ENCODE measurements around the gene GALM. TPM values are rescaled to one million over a fixed set of nuclear protein-coding genes. Genes with fewer than 3 reads are reported as not detected.

The GALM gene
- total RNA-seq, 2 donors from 2014 or later = 19.9 to 50.0 TPM

GRCh38 chr2:38716185-38716584, 50.3 kb downstream of the GALM start:
- Mint-ChIP-seq H3K27me3 (no peaks in the 10 kb centered on the region), H3K4me3 (no peak overlapping the region), H3K36me3 (peaks cover 16% of the 10 kb centered on the region), H3K27ac (peak overlapping the region in 1 of 2 donors; percentile 70), H3K9me3 (peaks cover 7% of the 10 kb centered on the region), H3K4me1 (ENCODE audit: low read depth in 2 of 2) (peaks cover 19% of the 10 kb centered on the region in 2 donors)
- DNase-seq (ENCODE audit: low spot score) (no peak), ATAC-seq (no peak)

- Mint-ChIP-seq H3K4me1 (ENCODE audit: low read depth in 2 of 2) (peaks cover 34 to 41% of the 10 kb centered on the region in 2 donors), H3K36me3 (peaks cover 9% of the 10 kb centered on the region), H3K27ac (no peak overlapping the region)
Measured at GRCh38 chr2:38718601-38719000, 52.7 kb downstream of the GALM start.

GRCh38 chr2:38719706-38720105, 53.8 kb downstream of the GALM start:
- Mint-ChIP-seq H3K9me3 (peaks cover 3% of the 10 kb centered on the region), H3K36me3 (peaks cover 9% of the 10 kb centered on the region), H3K4me3 (no peak overlapping the region), H3K4me1 (ENCODE audit: low read depth in 2 of 2) (peaks cover 38 to 40% of the 10 kb centered on the region in 2 donors), H3K27me3 (no peaks in the 10 kb centered on the region), H3K27ac (no peak overlapping the region)
- ATAC-seq = no peak
- DNase-seq (ENCODE audit: low spot score) = no peak

More at GRCh38 chr2:38718601-38719000, 52.7 kb downstream of the GALM start:
- peaks cover 3% of the 10 kb centered on the region for H3K9me3 Mint-ChIP-seq
- no peak for DNase-seq (ENCODE audit: low spot score)
- H3K27me3 Mint-ChIP-seq = no peaks in the 10 kb centered on the region
- H3K4me3 Mint-ChIP-seq = no peak overlapping the region
- ATAC-seq = no peak

GRCh38 chr2:38720613-38721241, 54.8 kb downstream of the GALM start:
- H3K36me3 Mint-ChIP-seq = peaks cover 9% of the 10 kb centered on the region
- H3K27ac Mint-ChIP-seq = peak overlapping the region; percentile 78 to 91
- H3K27me3 Mint-ChIP-seq = no peaks in the 10 kb centered on the region
- peak overlapping the region; percentile 70 for H3K4me3 Mint-ChIP-seq
- ATAC-seq = no peak
- peaks cover 35 to 38% of the 10 kb centered on the region in 2 donors for H3K4me1 Mint-ChIP-seq (ENCODE audit: low read depth in 2 of 2)
- H3K9me3 Mint-ChIP-seq = peaks cover 3% of the 10 kb centered on the region
- DNase-seq (ENCODE audit: low spot score) = no peak

DNA sequence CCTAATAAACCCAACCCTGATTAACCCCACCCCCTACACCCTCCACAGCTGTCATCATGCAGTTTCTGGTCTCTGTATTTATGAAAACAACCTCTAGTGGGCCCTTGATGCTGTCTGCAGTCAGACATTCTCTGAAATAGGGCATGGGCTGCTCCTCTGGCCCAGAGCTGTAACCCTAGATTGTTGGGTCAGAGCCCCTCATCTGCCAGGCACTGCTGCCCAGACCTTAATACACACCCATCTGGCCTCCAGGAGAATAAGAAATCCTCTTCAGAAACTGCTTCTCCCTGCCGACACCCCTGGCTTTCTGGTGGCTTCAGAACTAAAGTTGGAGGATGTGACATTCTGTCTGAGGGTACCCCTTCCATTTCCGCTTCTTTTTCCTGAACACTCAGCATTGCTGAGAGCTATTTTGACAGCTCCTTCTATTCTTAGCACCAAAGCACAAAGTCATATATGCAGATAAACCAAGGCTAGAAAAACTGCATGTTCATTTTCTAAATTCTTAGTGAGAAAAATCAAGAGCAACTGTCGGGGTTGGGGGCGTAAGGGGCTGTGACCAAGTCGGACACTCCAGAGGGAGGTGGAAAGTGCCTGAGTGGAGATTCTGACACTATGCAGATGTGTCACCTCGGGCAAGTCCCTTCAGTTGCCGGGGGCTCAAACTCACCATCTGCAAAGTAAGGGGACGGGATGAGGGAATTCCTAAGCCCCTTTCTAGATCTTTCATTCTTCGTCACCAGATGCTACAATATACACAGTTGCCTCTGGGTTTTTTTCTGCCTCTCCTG, 56.6 kb downstream of the GALM start:
- Mint-ChIP-seq H3K4me1 (ENCODE audit: low read depth in 2 of 2) (peaks cover 37 to 39% of the 10 kb centered on the region in 2 donors), H3K36me3 (peaks cover 9% of the 10 kb centered on the region), H3K27ac (peak overlapping the region; percentile 78 to 91), H3K9me3 (peaks cover 3% of the 10 kb centered on the region), H3K4me3 (peak overlapping the region; percentile 70), H3K27me3 (no peaks in the 10 kb centered on the region)
- peak; percentile 80 for DNase-seq (ENCODE audit: low spot score)
- ATAC-seq = peak; percentile 83 to 90

GRCh38 chr2:38723173-38723572, 57.3 kb downstream of the GALM start:
- Mint-ChIP-seq H3K27me3 (no peaks in the 10 kb centered on the region), H3K9me3 (peaks cover 3% of the 10 kb centered on the region), H3K4me3 (peak overlapping the region; percentile 70), H3K36me3 (peaks cover 9% of the 10 kb centered on the region), H3K4me1 (ENCODE audit: low read depth in 2 of 2) (peaks cover 37 to 39% of the 10 kb centered on the region in 2 donors), H3K27ac (peak overlapping the region; percentile 78 to 91)
- peak in 1 of 2 donors; percentile 45 for ATAC-seq
- DNase-seq (ENCODE audit: low spot score) = no peak

DNA sequence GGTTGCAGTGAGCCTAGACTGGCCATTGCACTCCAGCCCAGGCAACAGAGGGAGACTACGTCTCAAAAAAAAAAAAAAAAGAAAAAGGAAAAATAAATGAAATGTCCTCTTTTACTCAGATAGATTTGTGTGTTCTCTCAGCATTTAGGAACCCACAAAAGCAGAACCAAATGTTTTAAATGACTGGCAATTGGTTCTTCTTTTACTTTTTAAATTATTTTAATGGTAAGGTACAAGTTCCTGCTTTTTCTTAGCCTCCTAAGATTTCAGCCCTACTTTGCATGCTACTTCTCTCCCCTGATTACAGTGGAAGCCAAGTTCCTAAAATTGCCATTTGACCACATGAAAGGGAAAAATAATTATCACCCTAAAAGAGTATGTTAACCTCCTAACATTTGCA, 61.7 kb downstream of the GALM start:
- peaks cover 15 to 16% of the 10 kb centered on the region in 2 donors for H3K4me1 Mint-ChIP-seq (ENCODE audit: low read depth in 2 of 2)

DNA sequence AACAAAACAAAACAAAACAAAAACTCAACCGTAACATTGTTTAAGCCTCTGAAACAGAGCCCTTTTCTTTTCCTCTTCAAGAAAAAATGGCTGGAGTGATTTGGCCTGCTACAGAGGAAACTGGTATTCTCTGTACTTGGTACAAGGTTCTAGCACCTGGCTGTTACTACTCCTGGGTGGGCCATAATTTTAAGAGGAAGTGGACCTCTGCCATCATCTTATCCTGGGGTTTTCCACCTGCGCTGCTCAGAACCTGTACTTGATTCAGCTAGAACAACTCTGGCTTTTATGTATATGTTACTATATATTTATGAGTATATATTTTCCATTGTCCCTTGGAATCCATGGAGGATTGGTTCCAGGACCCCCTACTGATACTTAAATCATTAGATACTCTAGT, 62.8 kb downstream of the GALM start:
- no peak for DNase-seq (ENCODE audit: low spot score)
- no peak overlapping the region for H3K27ac Mint-ChIP-seq
- ATAC-seq = no peak
- H3K27me3 Mint-ChIP-seq = no peaks in the 10 kb centered on the region
- H3K9me3 Mint-ChIP-seq = no peaks in the 10 kb centered on the region
- no peak overlapping the region for H3K4me3 Mint-ChIP-seq
- H3K36me3 Mint-ChIP-seq = peaks cover 7% of the 10 kb centered on the region
- peaks cover 6 to 7% of the 10 kb centered on the region in 2 donors for H3K4me1 Mint-ChIP-seq (ENCODE audit: low read depth in 2 of 2)

More for the DNA sequence above, 61.7 kb downstream of the GALM start:
- no peak for ATAC-seq
- Mint-ChIP-seq H3K27me3 (no peaks in the 10 kb centered on the region), H3K36me3 (peaks cover 7% of the 10 kb centered on the region), H3K27ac (no peak overlapping the region), H3K9me3 (no peaks in the 10 kb centered on the region), H3K4me3 (no peak overlapping the region)
- DNase-seq (ENCODE audit: low spot score) = no peak

DNA sequence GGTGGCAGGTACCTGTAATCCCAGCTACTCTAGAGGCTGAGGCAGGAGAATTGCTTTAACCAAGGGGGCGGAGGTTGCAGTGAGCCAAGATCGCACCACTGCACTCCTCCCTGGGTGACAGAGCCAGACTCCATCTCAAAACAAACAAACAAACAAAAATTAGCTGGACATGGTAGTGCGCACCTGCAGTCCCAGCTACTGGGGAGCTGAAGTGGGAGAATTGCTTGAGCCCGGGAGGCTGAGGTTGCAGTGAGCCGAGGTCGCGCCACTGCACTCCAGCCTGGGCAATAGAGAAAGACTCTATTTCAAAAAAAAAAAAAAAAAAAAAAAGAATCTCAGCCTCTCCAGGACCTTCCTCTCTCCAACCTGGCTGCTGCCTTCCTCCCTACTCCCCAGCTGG, 65.2 kb downstream of the GALM start:
- ATAC-seq (no peak), DNase-seq (ENCODE audit: low spot score) (no peak)
- Mint-ChIP-seq H3K27me3 (no peaks in the 10 kb centered on the region), H3K4me1 (ENCODE audit: low read depth in 2 of 2) (no peaks in the 10 kb centered on the region), H3K9me3 (no peaks in the 10 kb centered on the region), H3K27ac (no peak overlapping the region), H3K4me3 (no peak overlapping the region), H3K36me3 (peaks cover 7% of the 10 kb centered on the region)

- Mint-ChIP-seq H3K4me1 (ENCODE audit: low read depth in 2 of 2) (no peaks in the 10 kb centered on the region), H3K9me3 (no peaks in the 10 kb centered on the region), H3K4me3 (no peak overlapping the region), H3K36me3 (peaks cover 7% of the 10 kb centered on the region), H3K27ac (no peak overlapping the region), H3K27me3 (no peaks in the 10 kb centered on the region)
- ATAC-seq (no peak), DNase-seq (ENCODE audit: low spot score) (no peak)
Measured at GRCh38 chr2:38731684-38732221, 65.8 kb downstream of the GALM start.

DNA sequence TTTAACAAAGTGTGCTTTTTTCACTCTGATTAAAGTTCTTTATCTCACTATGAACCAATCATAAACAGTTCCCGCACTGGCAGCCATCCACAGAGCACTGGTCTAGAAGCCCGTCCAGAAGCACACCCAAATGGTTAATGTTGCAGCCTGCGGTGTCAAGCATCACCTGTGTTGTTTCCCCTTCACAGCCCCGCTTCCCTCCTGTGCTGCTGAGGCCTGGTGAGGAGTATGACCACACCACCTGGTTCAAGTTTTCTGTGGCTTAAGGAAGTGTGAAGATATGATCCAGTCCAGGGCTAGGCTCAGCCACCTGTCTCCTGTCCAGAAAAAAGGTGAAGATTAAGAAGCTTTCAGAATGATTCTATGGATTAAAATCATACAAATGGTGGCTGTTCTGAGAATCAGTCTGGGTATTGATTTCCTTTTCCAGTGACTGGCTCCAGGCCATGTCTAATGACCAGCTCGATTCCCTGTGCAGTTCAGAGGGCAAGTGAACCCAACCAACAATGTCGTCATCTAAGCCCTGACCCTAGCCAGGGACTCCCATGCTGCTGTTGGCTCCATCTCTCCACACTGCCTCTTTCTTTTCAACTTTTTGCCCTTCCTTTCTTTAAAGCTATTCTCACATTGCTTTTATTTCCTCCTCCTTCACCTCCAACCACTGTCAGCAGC, 67.5 kb downstream of the GALM start:
- peak in 1 of 2 donors; percentile 3 for ATAC-seq
- H3K27ac Mint-ChIP-seq = peak overlapping the region in 1 of 2 donors; percentile 15

GRCh38 chr2:38734299-38735058, 68.6 kb downstream of the GALM start:
- Mint-ChIP-seq H3K27me3 (no peaks in the 10 kb centered on the region), H3K4me1 (ENCODE audit: low read depth in 2 of 2) (peaks cover 4 to 5% of the 10 kb centered on the region in 2 donors), H3K27ac (no peak overlapping the region), H3K9me3 (no peaks in the 10 kb centered on the region), H3K36me3 (peaks cover 22% of the 10 kb centered on the region), H3K4me3 (no peak overlapping the region)
- no peak for ATAC-seq
- DNase-seq (ENCODE audit: low spot score) = no peak

More for the DNA sequence above, 67.5 kb downstream of the GALM start:
- H3K27me3 Mint-ChIP-seq = no peaks in the 10 kb centered on the region
- H3K4me1 Mint-ChIP-seq (ENCODE audit: low read depth in 2 of 2) = peaks cover 3 to 4% of the 10 kb centered on the region in 2 donors
- peaks cover 15% of the 10 kb centered on the region for H3K36me3 Mint-ChIP-seq
- H3K9me3 Mint-ChIP-seq = no peaks in the 10 kb centered on the region
- DNase-seq (ENCODE audit: low spot score) = no peak
- H3K4me3 Mint-ChIP-seq = no peak overlapping the region

DNA sequence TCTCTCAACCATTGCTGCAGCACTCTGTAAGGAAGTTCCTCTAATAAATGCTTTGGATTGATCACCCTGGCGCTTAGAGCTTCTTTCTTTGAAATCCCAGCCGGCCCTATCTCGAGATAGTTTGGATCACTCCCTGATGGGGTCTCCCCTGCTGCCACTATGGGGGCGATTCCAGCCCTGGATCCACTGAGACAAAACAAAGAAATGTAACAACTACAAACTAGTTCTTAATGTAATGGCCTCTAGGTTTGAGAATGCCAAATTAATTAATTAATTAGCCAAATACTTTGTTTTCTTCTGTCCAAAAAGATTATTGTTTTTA, 70.0 kb downstream of the GALM start:
- Mint-ChIP-seq H3K36me3 (peaks cover 15% of the 10 kb centered on the region), H3K27ac (no peak overlapping the region), H3K4me3 (no peak overlapping the region), H3K4me1 (ENCODE audit: low read depth in 2 of 2) (peaks cover 5 to 7% of the 10 kb centered on the region in 2 donors), H3K27me3 (no peaks in the 10 kb centered on the region), H3K9me3 (no peaks in the 10 kb centered on the region)
- DNase-seq (ENCODE audit: low spot score) = no peak
- ATAC-seq = no peak
